ENCODE measurements around the gene CYLD. TPM values are rescaled to one million over a fixed set of nuclear protein-coding genes. Genes with fewer than 3 reads are reported as not detected.
A peak's percentile ranks its signal among the peaks of the same experiment; 100 is the strongest.

CYLD gene
- total and polyA plus RNA-seq, 8 donors, result 7.0 to 82.1 (median 13.5) TPM

DNA sequence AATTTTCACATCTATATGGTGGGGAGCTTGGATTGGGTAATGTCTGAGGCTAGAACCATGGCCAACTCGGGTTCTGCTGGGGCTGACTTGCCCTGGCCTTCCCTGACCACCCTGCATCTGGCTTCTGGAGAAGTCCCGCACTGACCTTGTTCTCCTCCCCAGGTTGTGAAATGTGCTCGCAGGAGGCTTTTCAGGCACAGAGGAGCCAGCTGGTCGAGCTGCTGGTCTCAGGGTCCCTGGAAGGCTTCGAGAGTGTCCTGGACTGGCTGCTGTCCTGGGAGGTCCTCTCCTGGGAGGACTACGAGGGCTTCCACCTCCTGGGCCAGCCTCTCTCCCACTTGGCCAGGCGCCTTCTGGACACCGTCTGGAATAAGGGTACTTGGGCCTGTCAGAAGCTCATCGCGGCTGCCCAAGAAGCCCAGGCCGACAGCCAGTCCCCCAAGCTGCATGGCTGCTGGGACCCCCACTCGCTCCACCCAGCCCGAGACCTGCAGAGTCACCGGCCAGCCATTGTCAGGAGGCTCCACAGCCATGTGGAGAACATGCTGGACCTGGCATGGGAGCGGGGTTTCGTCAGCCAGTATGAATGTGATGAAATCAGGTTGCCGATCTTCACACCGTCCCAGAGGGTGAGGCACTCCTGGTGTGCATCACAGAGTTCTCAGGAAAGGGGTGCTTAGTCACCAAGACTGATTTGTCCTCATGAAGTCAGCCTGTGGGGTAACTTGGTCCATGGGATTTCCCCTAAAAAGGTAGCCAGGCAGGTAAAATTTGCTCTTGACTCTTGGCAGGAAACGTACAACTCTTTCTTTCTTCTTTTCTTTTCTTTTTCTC, 42.3 kb upstream of the CYLD start:
- no peak for DNase-seq
- Histone ChIP-seq H3K4me3 (no peak overlapping the region), H3K27ac (no peak overlapping the region), H3K4me1 (peaks cover 16 to 46% (median 31%) of the 10 kb centered on the region in 4 donors), H3K9me3 (peaks cover 5 to 14% (median 12%) of the 10 kb centered on the region in 4 donors), H3K27me3 (no peaks in the 10 kb centered on the region), H3K36me3 (no peaks in the 10 kb centered on the region)
- 84 to 90% (median 87%) methylated on average over 15 to 19 of the region's 19 CpGs for WGBS, 5 donors
- intact Hi-C loops (cut with DNase I; ENCODE audit: low total_unique reads), result no loop called here
- TF ChIP-seq POLR2A (IDR thresholded peaks at IDR 0.05) (no peak), EP300 (IDR thresholded peaks at IDR 0.05) (no peak)
- TF ChIP-seq, protein P1, sequence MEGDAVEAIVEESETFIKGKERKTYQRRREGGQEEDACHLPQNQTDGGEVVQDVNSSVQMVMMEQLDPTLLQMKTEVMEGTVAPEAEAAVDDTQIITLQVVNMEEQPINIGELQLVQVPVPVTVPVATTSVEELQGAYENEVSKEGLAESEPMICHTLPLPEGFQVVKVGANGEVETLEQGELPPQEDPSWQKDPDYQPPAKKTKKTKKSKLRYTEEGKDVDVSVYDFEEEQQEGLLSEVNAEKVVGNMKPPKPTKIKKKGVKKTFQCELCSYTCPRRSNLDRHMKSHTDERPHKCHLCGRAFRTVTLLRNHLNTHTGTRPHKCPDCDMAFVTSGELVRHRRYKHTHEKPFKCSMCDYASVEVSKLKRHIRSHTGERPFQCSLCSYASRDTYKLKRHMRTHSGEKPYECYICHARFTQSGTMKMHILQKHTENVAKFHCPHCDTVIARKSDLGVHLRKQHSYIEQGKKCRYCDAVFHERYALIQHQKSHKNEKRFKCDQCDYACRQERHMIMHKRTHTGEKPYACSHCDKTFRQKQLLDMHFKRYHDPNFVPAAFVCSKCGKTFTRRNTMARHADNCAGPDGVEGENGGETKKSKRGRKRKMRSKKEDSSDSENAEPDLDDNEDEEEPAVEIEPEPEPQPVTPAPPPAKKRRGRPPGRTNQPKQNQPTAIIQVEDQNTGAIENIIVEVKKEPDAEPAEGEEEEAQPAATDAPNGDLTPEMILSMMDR (IDR thresholded peaks at IDR 0.05), result no peak

DNA sequence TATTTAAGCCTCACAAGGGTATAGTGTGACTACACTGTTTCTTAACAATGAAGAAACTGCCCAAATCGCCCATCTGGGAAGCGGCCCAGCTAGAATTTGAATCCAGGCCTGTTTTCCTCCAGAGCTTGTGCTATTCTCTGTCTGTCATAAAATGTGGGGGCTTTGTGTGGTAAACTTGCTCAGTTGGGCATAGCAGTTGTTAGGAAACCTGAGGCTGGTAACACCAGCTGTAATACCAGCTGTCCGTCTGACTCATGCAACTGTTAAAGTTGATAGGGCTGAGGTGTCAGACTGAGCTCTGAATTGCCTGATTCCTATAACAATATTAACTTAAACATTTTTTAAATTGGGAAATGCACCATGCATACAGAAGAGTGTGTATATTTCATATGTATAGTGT, 39.2 kb upstream of the CYLD start:
- no peak overlapping the region for H3K4me3 ChIP-seq
- TF ChIP-seq EP300 (IDR thresholded peaks at IDR 0.05), result no peak
- no peak for TF ChIP-seq POLR2AphosphoS5 (IDR thresholded peaks at IDR 0.05)
- TF ChIP-seq, protein P1 (IDR thresholded peaks at IDR 0.05), result no peak
- no peak for TF ChIP-seq POLR2A (IDR thresholded peaks at IDR 0.05)
- peaks cover 6 to 23% (median 16%) of the 10 kb centered on the region in 4 donors for H3K9me3 ChIP-seq
- no peak overlapping the region for H3K27ac ChIP-seq
- intact Hi-C loops (cut with DNase I; ENCODE audit: low total_unique reads), result no loop called here
- no peaks in the 10 kb centered on the region for H3K27me3 ChIP-seq
- no peaks in the 10 kb centered on the region for H3K36me3 ChIP-seq
- WGBS, 5 donors, result 76 to 100% (median 91%) methylated on average over 3 of the region's 3 CpGs
- peaks cover under 1 to 18% (median 10%) of the 10 kb centered on the region in 4 donors for H3K4me1 ChIP-seq
- DNase-seq, result no peak

DNA sequence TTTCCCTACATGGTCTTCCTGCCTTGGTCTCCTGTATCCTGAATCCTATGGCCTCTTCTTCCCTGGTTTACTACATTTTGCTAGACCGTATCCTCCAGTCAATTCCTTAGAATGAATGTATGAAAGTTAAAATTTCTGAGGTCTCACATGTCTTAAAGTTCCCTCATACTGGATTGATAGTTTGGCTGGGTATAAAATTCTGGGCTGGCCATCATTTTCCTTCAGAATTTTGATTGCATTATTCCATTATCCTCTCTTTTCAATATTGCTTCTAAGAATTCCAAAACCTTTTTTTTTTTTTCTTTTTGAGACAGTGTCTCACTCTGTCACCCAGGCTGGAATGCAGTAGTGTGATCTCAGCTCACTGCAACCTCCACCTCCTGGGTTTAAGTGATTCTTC, 37.6 kb upstream of the CYLD start:
- Histone ChIP-seq H3K9me3 (peaks cover 6 to 23% (median 16%) of the 10 kb centered on the region in 4 donors), H3K27ac (no peak overlapping the region), H3K4me1 (peaks cover 0 to 13% (median 2%) of the 10 kb centered on the region in 4 donors), H3K36me3 (no peaks in the 10 kb centered on the region), H3K4me3 (no peak overlapping the region), H3K27me3 (no peaks in the 10 kb centered on the region)
- 89 to 97% (median 93%) methylated on average over 1 of the region's 1 CpG for WGBS, 5 donors
- intact Hi-C loops (cut with DNase I; ENCODE audit: low total_unique reads), result no loop called here
- DNase-seq, result no peak
- TF ChIP-seq, protein P1 (IDR thresholded peaks at IDR 0.05), result no peak
- TF ChIP-seq POLR2A (IDR thresholded peaks at IDR 0.05) (no peak), POLR2AphosphoS5 (IDR thresholded peaks at IDR 0.05) (no peak), EP300 (IDR thresholded peaks at IDR 0.05) (no peak)

DNA sequence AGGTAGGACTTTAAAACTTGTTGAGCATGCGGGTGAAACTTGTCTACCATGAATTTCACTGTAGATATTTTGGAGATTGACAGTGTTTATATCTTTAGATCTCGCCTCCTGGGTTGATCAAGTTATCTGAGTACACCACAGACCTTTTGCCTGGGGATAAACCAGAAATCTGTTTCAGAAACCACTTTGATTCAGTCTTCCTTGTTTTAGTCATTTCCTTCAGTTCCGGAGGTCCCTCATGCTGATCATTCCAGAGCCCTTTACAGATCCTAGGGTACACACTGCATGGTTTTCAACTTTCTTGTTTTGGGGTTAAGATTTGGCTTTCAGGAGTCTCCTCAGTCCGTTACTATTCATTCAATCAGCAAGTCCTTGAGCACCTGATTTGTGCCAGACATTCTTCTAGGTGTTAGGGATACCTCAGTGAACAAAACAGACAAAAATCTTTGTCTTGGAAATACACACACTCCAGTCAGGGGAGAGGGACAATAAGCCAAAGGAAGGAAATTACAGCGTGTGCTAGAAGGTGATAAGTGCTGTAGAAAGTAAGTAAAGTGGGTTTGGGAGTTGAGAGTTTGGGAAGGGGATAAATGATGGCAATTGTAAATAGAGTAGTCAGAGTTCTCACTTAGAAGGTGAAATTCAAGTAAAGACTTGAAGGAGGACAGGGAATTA, 36.3 kb upstream of the CYLD start:
- intact Hi-C loops (cut with DNase I; ENCODE audit: low total_unique reads), result no loop called here
- TF ChIP-seq POLR2AphosphoS5 (IDR thresholded peaks at IDR 0.05) (no peak), EP300 (IDR thresholded peaks at IDR 0.05) (no peak), POLR2A (IDR thresholded peaks at IDR 0.05) (no peak)
- TF ChIP-seq, protein P1 (IDR thresholded peaks at IDR 0.05), result no peak

More for the DNA sequence above, 36.3 kb upstream of the CYLD start:
- peaks cover 6 to 23% (median 16%) of the 10 kb centered on the region in 4 donors for H3K9me3 ChIP-seq
- H3K4me1 ChIP-seq, result peaks cover 0 to 12% (median 0%) of the 10 kb centered on the region in 4 donors
- H3K36me3 ChIP-seq, result no peaks in the 10 kb centered on the region
- peak overlapping the region in 1 of 5 donors; percentile 4 for H3K27ac ChIP-seq
- 64 to 81% (median 75%) methylated on average over 5 of the region's 5 CpGs for WGBS, 5 donors
- no peak for DNase-seq
- no peaks in the 10 kb centered on the region for H3K27me3 ChIP-seq
- H3K4me3 ChIP-seq, result no peak overlapping the region
